Lung (tissue), 12 donors: Measurements from ENCODE around the gene TMCO4. TPM values are rescaled to one million over a fixed set of nuclear protein-coding genes. Genes with fewer than 3 reads are reported as not detected.

Experiments used
- ATAC-seq: fragments of 200-7000 bp; cut with Tn5 transposase; one replicate; pipeline ENCODE4 v1.9.1; 2020; ENCODE audit warnings: moderate number of reproducible peaks; ENCODE audit not compliant: insufficient read depth, low FRiP score
- DNase-seq, 3 donors: peaks; one replicate each; pipeline ENCODE4 v3.0.0-alpha.2; 2013 to 2017
- H3K27ac ChIP-seq, 2 donors: one replicate each; pipeline ENCODE4 v1.5.1; 2013; ENCODE audit warnings: mild to moderate bottlenecking in 2 of 2, moderate library complexity in 2 of 2, control low read depth in 1 of 2, inconsistent platforms in 1 of 2, low read depth in 1 of 2, low read length in 1 of 2
- H3K27me3 ChIP-seq, 3 donors: one replicate each; pipeline ENCODE4 v1.5.1; 2013; ENCODE audit warnings: low read length in 2 of 3; ENCODE audit not compliant: control insufficient read depth in 3 of 3, insufficient read depth in 3 of 3
- H3K36me3 ChIP-seq, 4 donors: one replicate each; pipeline ENCODE4 v1.5.1; 2013; ENCODE audit warnings: low read length in 4 of 4, mild to moderate bottlenecking in 1 of 4, moderate library complexity in 1 of 4; ENCODE audit not compliant: control insufficient read depth in 4 of 4, insufficient read depth in 4 of 4
- H3K4me1 ChIP-seq, 5 donors: one replicate each; pipeline ENCODE4 v1.5.1; 2013; ENCODE audit warnings: low read length in 5 of 5, mild to moderate bottlenecking in 2 of 5, moderate library complexity in 1 of 5; ENCODE audit not compliant: control insufficient read depth in 5 of 5, insufficient read depth in 5 of 5
- H3K4me3 ChIP-seq: one replicate; pipeline ENCODE4 v1.5.1; 2013; ENCODE audit warnings: mild to moderate bottlenecking, control low read depth, moderate library complexity
- H3K9ac ChIP-seq, 2 donors: one replicate each; pipeline ENCODE4 v1.5.1; 2013; ENCODE audit warnings: low read length in 2 of 2, control low read depth in 1 of 2; ENCODE audit not compliant: insufficient read depth in 1 of 2
- H3K9me3 ChIP-seq, 4 donors: one replicate each; pipeline ENCODE4 v1.5.1; 2013; ENCODE audit warnings: low read length in 3 of 4, mild to moderate bottlenecking in 1 of 4, moderate library complexity in 1 of 4; ENCODE audit not compliant: control insufficient read depth in 4 of 4, insufficient read depth in 3 of 4
- CTCF ChIP-seq: IDR thresholded peaks from 2 replicates; pipeline ENCODE4 v1.5.1; 2012; ENCODE audit warnings: mild to moderate bottlenecking; ENCODE audit errors: control extremely low read depth, extremely low read depth
- WGBS, 2 donors: extraction: QIAGEN DNeasy Blood & Tissue Kit; methylation state at CpG; one replicate each; pipeline ENCODE4 v1.1.7; 2013; 5-methylcytosine and 5-hydroxymethylcytosine counted together
- polyA plus RNA-seq, 2 donors: library from polyadenylated mRNA; stranded (reverse); fragments of 200-250 nt; gene quantifications; one replicate each; pipeline ENCODE4 v1.2.1, GENCODE V29; 2013
- total RNA-seq, 2 donors: library from RNA; depleted of rRNA in 1 of 2; stranded (reverse); fragments of >200 nt in 1 of 2; gene quantifications; one replicate each; pipeline ENCODE4 v1.2.1, GENCODE V29; 2014 to 2021
- donor health status: control.
- donor health status: control.
- donor health status: Bipolar disorder and iron deficiency.
- donor health status: healthy.
- donor health status: DM: yes; HTN: yes; CAD: no.

The TMCO4 gene
- total and polyA plus RNA-seq, 4 donors, result 14.3 to 27.8 (median 19.5) TPM

GRCh38 chr1:19646377-19647319, 153.1 kb downstream of the TMCO4 start:
- 70 to 77% methylated on average over 9 of the region's 9 CpGs for WGBS, 2 donors

GRCh38 chr1:19645411-19646251, 154.1 kb downstream of the TMCO4 start:
- Histone ChIP-seq H3K9ac (peak overlapping the region in 1 of 2 donors; percentile 26), H3K27ac (peak overlapping the region in 1 of 2 donors; percentile 91), H3K4me1 (peaks cover 0 to 41% (median 9%) of the 10 kb centered on the region in 5 donors), H3K4me3 (peak overlapping the region; percentile 62), H3K9me3 (no peaks in the 10 kb centered on the region), H3K27me3 (peaks cover 0 to 4% (median 0%) of the 10 kb centered on the region in 3 donors), H3K36me3 (peaks cover 0 to 7% (median 0%) of the 10 kb centered on the region in 4 donors)
- peak; percentile 35 to 62 (median 56) for DNase-seq
- no peak for TF ChIP-seq CTCF
- no peak for ATAC-seq
- WGBS, 2 donors, result 49 to 51% methylated on average over 30 of the region's 30 CpGs

More at GRCh38 chr1:19646377-19647319, 153.1 kb downstream of the TMCO4 start:
- Histone ChIP-seq H3K9me3 (no peaks in the 10 kb centered on the region), H3K9ac (peak overlapping the region in 1 of 2 donors; percentile 26), H3K27ac (peak overlapping the region; percentile 50 to 91), H3K36me3 (peaks cover 0 to 7% (median 0%) of the 10 kb centered on the region in 4 donors), H3K4me1 (peaks cover 0 to 43% (median 12%) of the 10 kb centered on the region in 5 donors), H3K27me3 (peaks cover 0 to 4% (median 0%) of the 10 kb centered on the region in 3 donors), H3K4me3 (no peak overlapping the region)
- no peak for ATAC-seq
- no peak for DNase-seq
- TF ChIP-seq CTCF, result no peak

GRCh38 chr1:19644681-19645410, 154.9 kb downstream of the TMCO4 start:
- Histone ChIP-seq H3K27ac (peak overlapping the region; percentile 43 to 91), H3K4me3 (peak overlapping the region; percentile 62), H3K9me3 (no peaks in the 10 kb centered on the region), H3K27me3 (peaks cover 0 to 4% (median 0%) of the 10 kb centered on the region in 3 donors), H3K36me3 (peaks cover 0 to 7% (median 0%) of the 10 kb centered on the region in 4 donors), H3K9ac (peak overlapping the region; percentile 4 to 28), H3K4me1 (peaks cover 0 to 40% (median 10%) of the 10 kb centered on the region in 5 donors)
- no peak for TF ChIP-seq CTCF
- ATAC-seq, result no peak
- 3% methylated on average over 42 to 71 of the region's 71 CpGs for WGBS, 2 donors
- peak; percentile 33 to 59 (median 58) for DNase-seq
